OCI-LY1 (cell line): ENCODE results near the gene RAPH1.
"Not testable (repeated sequence)": the region's sequence is repeated elsewhere in the genome, so short reads cannot be mapped to it uniquely, and the experiment has no call there.

Experiments
- H2AFZ ChIP-seq: fragments of 200-600 bp; sonication (generic), shearing (Covaris generic); 2 replicates; pipeline ENCODE4 v1.6.0; 2014; ENCODE audit warnings: antibody characterized with exemption, mild to moderate bottlenecking, low read length
- H3F3A ChIP-seq: fragments of 200-600 bp; sonication (generic), shearing (Covaris generic); 2 replicates; pipeline ENCODE4 v1.6.0; 2014; ENCODE audit warnings: mild to moderate bottlenecking, antibody characterized with exemption, low read length, moderate library complexity; ENCODE audit not compliant: insufficient read depth
- H3K27ac ChIP-seq: fragments of 200-600 bp; sonication (generic); 2 replicates; pipeline ENCODE4 v1.5.1; 2014; ENCODE audit warnings: low read length, mixed run types, mild to moderate bottlenecking, low read depth; ENCODE audit not compliant: poor library complexity, severe bottlenecking
- H3K27me3 ChIP-seq: fragments of 200-600 bp; sonication (generic); 2 replicates; pipeline ENCODE4 v1.6.0; 2014; ENCODE audit warnings: antibody characterized with exemption, mild to moderate bottlenecking, low read length, moderate library complexity; ENCODE audit not compliant: insufficient read depth
- H3K36me3 ChIP-seq: fragments of 200-600 bp; sonication (generic); 2 replicates; pipeline ENCODE4 v1.6.1; 2014; ENCODE audit warnings: mild to moderate bottlenecking, antibody characterized with exemption, low read length, moderate library complexity, mixed read lengths; ENCODE audit not compliant: insufficient read depth
- H3K4me1 ChIP-seq: fragments of 200-600 bp; sonication (generic); 2 replicates; pipeline ENCODE4 v1.5.1; 2014; ENCODE audit warnings: mild to moderate bottlenecking, low read length, moderate library complexity; ENCODE audit not compliant: insufficient read depth, severe bottlenecking
- H3K4me2 ChIP-seq: fragments of 200-600 bp; sonication (generic), shearing (Covaris generic); 2 replicates; pipeline ENCODE4 v1.6.1; 2014; ENCODE audit warnings: low read length
- H3K4me3 ChIP-seq: fragments of 200-600 bp; sonication (generic); 2 replicates; pipeline ENCODE4 v1.5.1; 2014; ENCODE audit warnings: low read length, low read depth, mild to moderate bottlenecking, mixed read lengths; ENCODE audit not compliant: poor library complexity, severe bottlenecking
- H3K79me2 ChIP-seq: fragments of 200-600 bp; shearing (Covaris generic); 2 replicates; pipeline ENCODE4 v1.6.1; 2016; ENCODE audit warnings: mixed run types, low read length, mixed read lengths; ENCODE audit not compliant: insufficient read depth
- H3K9ac ChIP-seq: fragments of 200-600 bp; sonication (generic), shearing (Covaris generic); 2 replicates; pipeline ENCODE4 v1.6.1; 2014; ENCODE audit warnings: mild to moderate bottlenecking, low read length, mixed read lengths
- H3K9me2 ChIP-seq: fragments of 200-600 bp; sonication (generic), shearing (Covaris generic); 2 replicates; pipeline ENCODE4 v1.6.1; 2014; ENCODE audit warnings: low read depth, mild to moderate bottlenecking, low read length, mixed read lengths
- H3K9me3 ChIP-seq: fragments of 200-600 bp; shearing (Covaris generic); 2 replicates; pipeline ENCODE4 v1.6.1; 2014; ENCODE audit warnings: low read length, mixed read lengths
- H4K20me1 ChIP-seq: fragments of 200-600 bp; sonication (generic), shearing (Covaris generic); 2 replicates; pipeline ENCODE4 v1.6.0; 2016; ENCODE audit warnings: mild to moderate bottlenecking, low read length; ENCODE audit not compliant: insufficient read depth
- CTCF ChIP-seq: fragments of 200-600 bp; sonication (generic), shearing (Covaris generic); IDR thresholded peaks from 2 replicates; pipeline ENCODE4 v1.5.1; 2017; ENCODE audit warnings: mild to moderate bottlenecking, antibody characterized with exemption, low read length, moderate library complexity, mixed read lengths
- EZH2 ChIP-seq: fragments of 200-600 bp; sonication (generic), shearing (Covaris generic); IDR thresholded peaks from 2 replicates; pipeline ENCODE4 v1.8.0; 2017; ENCODE audit warnings: borderline replicate concordance, mixed run types, mild to moderate bottlenecking, antibody characterized with exemption, low read length, moderate library complexity, mixed read lengths

Gene RAPH1

GRCh38 chr2:203394519-203395227 lies 140.4 kb downstream of the RAPH1 start:
- no peak overlapping the region for H3K4me2 ChIP-seq
- H3K36me3 ChIP-seq: peaks cover 10% of the 10 kb centered on the region
- no peak overlapping the region for H2AFZ ChIP-seq
- H3F3A ChIP-seq: no peaks in the 10 kb centered on the region
- H3K4me3 ChIP-seq: no peak overlapping the region
- no peaks in the 10 kb centered on the region for H3K79me2 ChIP-seq
- no peaks in the 10 kb centered on the region for H3K4me1 ChIP-seq
- no peaks in the 10 kb centered on the region for H4K20me1 ChIP-seq
- peak; percentile 37; the same call in 1 of the 2 replicates for TF ChIP-seq CTCF
- TF ChIP-seq EZH2: no peak
- no peaks in the 10 kb centered on the region for H3K9me2 ChIP-seq
- no peak overlapping the region for H3K27ac ChIP-seq
- no peaks in the 10 kb centered on the region for H3K9me3 ChIP-seq
- H3K27me3 ChIP-seq: no peaks in the 10 kb centered on the region
- H3K9ac ChIP-seq: no peak overlapping the region

GRCh38 chr2:203388153-203388552 lies 146.9 kb downstream of the RAPH1 start:
- H3K36me3 ChIP-seq, H3K4me1 ChIP-seq: not testable (repeated sequence)

GRCh38 chr2:203383038-203383437 lies 152.1 kb downstream of the RAPH1 start:
- TF ChIP-seq EZH2 (no peak), CTCF (no peak)
- H3K36me3 ChIP-seq: no peaks in the 10 kb centered on the region
- H3K4me3 ChIP-seq: no peak overlapping the region
- no peaks in the 10 kb centered on the region for H3K4me1 ChIP-seq
- H3K27me3 ChIP-seq: no peaks in the 10 kb centered on the region
- no peak overlapping the region for H3K9ac ChIP-seq
- H3K4me2 ChIP-seq: no peak overlapping the region
- H4K20me1 ChIP-seq: no peaks in the 10 kb centered on the region
- no peak overlapping the region for H3K27ac ChIP-seq
- no peaks in the 10 kb centered on the region for H3F3A ChIP-seq
- no peaks in the 10 kb centered on the region for H3K79me2 ChIP-seq
- H3K9me3 ChIP-seq: no peaks in the 10 kb centered on the region
- no peaks in the 10 kb centered on the region for H3K9me2 ChIP-seq
- no peak overlapping the region for H2AFZ ChIP-seq

More at GRCh38 chr2:203388153-203388552, 146.9 kb downstream of the RAPH1 start:
- H4K20me1 ChIP-seq, H3K4me2 ChIP-seq, H3K27me3 ChIP-seq, H3K27ac ChIP-seq, H3K9ac ChIP-seq, H2AFZ ChIP-seq, H3K79me2 ChIP-seq, H3K4me3 ChIP-seq, H3K9me2 ChIP-seq, H3F3A ChIP-seq, H3K9me3 ChIP-seq: not testable (repeated sequence)

- Histone ChIP-seq H3K9ac (no peak overlapping the region), H2AFZ (no peak overlapping the region), H3K27ac (no peak overlapping the region), H3K9me3 (no peaks in the 10 kb centered on the region), H3K27me3 (no peaks in the 10 kb centered on the region), H3K4me2 (no peak overlapping the region), H3K4me1 (no peaks in the 10 kb centered on the region), H3F3A (no peaks in the 10 kb centered on the region), H3K79me2 (no peaks in the 10 kb centered on the region), H3K36me3 (no peaks in the 10 kb centered on the region), H3K4me3 (no peak overlapping the region), H3K9me2 (no peaks in the 10 kb centered on the region), H4K20me1 (no peaks in the 10 kb centered on the region)
- no peak for TF ChIP-seq CTCF
- TF ChIP-seq EZH2: no peak
Measured at GRCh38 chr2:203379156-203379555, 155.9 kb downstream of the RAPH1 start.
